IMR-90 (cell line): ENCODE results near the gene AMBRA1. TPM values are rescaled to one million over a fixed set of nuclear protein-coding genes. Genes with fewer than 3 reads are reported as not detected.

Experiments
- ATAC-seq: fragments of 200-7000 bp; cut with Tn5 transposase; 2 replicates; pipeline ENCODE4 v1.9.1; 2020; ENCODE audit warnings: low read depth, mild to moderate bottlenecking, moderate library complexity
- BruUV-seq: library from RNA; stranded (reverse); fragments of 400-500 nt; replicated peaks from 2 replicates; lab custom pipeline; 2021; lab: Mats Ljungman, UMichigan
- CTCF ChIA-PET: fragments of 300-600 bp; formaldehyde crosslinking; extraction: SDS; loops from one replicate; lab custom pipeline; 2021; ENCODE audit warnings: antibody characterized with exemption; lab: Yijun Ruan, JAX
- POLR2A ChIA-PET: fragments of 300-600 bp; sonication (Branson Sonifier 250); formaldehyde crosslinking; loops from one replicate; lab custom pipeline; 2022; ENCODE audit warnings: antibody characterized with exemption; ENCODE audit not compliant: unreplicated experiment; lab: Charles Lee
- DNase-seq: peaks from one replicate; pipeline ENCODE4 v3.0.0; 2013
- H2AFZ ChIP-seq: replicated peaks from 2 replicates; pipeline ENCODE3; 2013; ENCODE audit warnings: low read length, mild to moderate bottlenecking; ENCODE audit not compliant: poor library complexity
- H2AK5ac ChIP-seq: 2 replicates; pipeline ENCODE4 v1.6.1; 2013; ENCODE audit warnings: low read depth, low read length, inconsistent platforms
- H2AK9ac ChIP-seq: replicated peaks from 2 replicates; pipeline ENCODE3; 2013; ENCODE audit warnings: mild to moderate bottlenecking, low read depth, low read length, moderate library complexity; ENCODE audit not compliant: poor library complexity
- H2BK120ac ChIP-seq: 2 replicates; pipeline ENCODE4 v1.6.1; 2013; ENCODE audit warnings: low read depth, low read length, inconsistent platforms
- H2BK15ac ChIP-seq: 3 replicates; pipeline ENCODE4 v1.6.1; 2013; ENCODE audit warnings: low read depth, low read length, inconsistent platforms
- H2BK20ac ChIP-seq: 2 replicates; pipeline ENCODE4 v1.6.1; 2013; ENCODE audit warnings: low read depth, mild to moderate bottlenecking, inconsistent platforms, low read length, moderate library complexity
- H2BK5ac ChIP-seq: 2 replicates; pipeline ENCODE4 v1.6.1; 2013; ENCODE audit warnings: mild to moderate bottlenecking, low read depth, low read length, inconsistent platforms; ENCODE audit not compliant: poor library complexity, severe bottlenecking
- H3K14ac ChIP-seq: replicated peaks from 2 replicates; pipeline ENCODE4 v1.6.1; 2013; ENCODE audit warnings: low read depth, low read length, inconsistent platforms
- H3K18ac ChIP-seq: 2 replicates; pipeline ENCODE4 v1.6.1; 2013; ENCODE audit warnings: low read depth, low read length, control low read depth
- H3K23ac ChIP-seq: 2 replicates; pipeline ENCODE4 v1.6.1; 2013; ENCODE audit warnings: low read depth, low read length, inconsistent platforms
- H3K27ac ChIP-seq: 2 replicates; pipeline ENCODE4 v1.5.1; 2013; ENCODE audit warnings: mild to moderate bottlenecking, control low read depth, low read length; ENCODE audit not compliant: insufficient read depth
- H3K27me3 ChIP-seq: 2 replicates; pipeline ENCODE4 v1.6.1; 2013; ENCODE audit warnings: low read length; ENCODE audit not compliant: control insufficient read depth, insufficient read depth
- H3K36me3 ChIP-seq: 2 replicates; pipeline ENCODE4 v1.6.1; 2013; ENCODE audit warnings: low read length, mixed read lengths; ENCODE audit not compliant: control insufficient read depth, insufficient read depth
- H3K4ac ChIP-seq: 2 replicates; pipeline ENCODE4 v1.6.1; 2013; ENCODE audit warnings: low read depth, low read length, inconsistent platforms
- H3K4me1 ChIP-seq: 2 replicates; pipeline ENCODE4 v1.6.1; 2013; ENCODE audit warnings: low read length, mixed read lengths; ENCODE audit not compliant: control insufficient read depth, insufficient read depth
- H3K4me2 ChIP-seq: 2 replicates; pipeline ENCODE4 v1.6.1; 2013; ENCODE audit warnings: low read depth, mild to moderate bottlenecking, control low read depth, low read length, moderate library complexity
- H3K4me3 ChIP-seq: 2 replicates; pipeline ENCODE4 v1.5.1; 2013; ENCODE audit warnings: low read depth, mild to moderate bottlenecking, control low read depth, low read length, moderate library complexity; ENCODE audit not compliant: insufficient read depth
- H3K56ac ChIP-seq: 2 replicates; pipeline ENCODE4 v1.6.1; 2013; ENCODE audit warnings: low read length, inconsistent platforms; ENCODE audit not compliant: insufficient read depth; ENCODE audit errors: extremely low read depth
- H3K79me1 ChIP-seq, 2 experiments: 2 replicates each; pipeline ENCODE4 v1.6.1; 2013; ENCODE audit warnings: low read length in 2 of 2, inconsistent platforms in 1 of 2, low read depth in 1 of 2
- H3K9ac ChIP-seq: 2 replicates; pipeline ENCODE4 v1.6.1; 2013; ENCODE audit warnings: low read depth, low read length, control low read depth
- H3K9me1 ChIP-seq: 2 replicates; pipeline ENCODE4 v1.6.1; 2013; ENCODE audit warnings: low read length, inconsistent platforms; ENCODE audit not compliant: insufficient read depth
- H3K9me3 ChIP-seq: 2 replicates; pipeline ENCODE4 v1.6.1; 2013; ENCODE audit warnings: low read length; ENCODE audit not compliant: control insufficient read depth, insufficient read depth
- H4K20me1 ChIP-seq: 2 replicates; pipeline ENCODE4 v1.6.1; 2013; ENCODE audit warnings: low read length, inconsistent platforms; ENCODE audit not compliant: insufficient read depth
- H4K5ac ChIP-seq: 2 replicates; pipeline ENCODE4 v1.6.1; 2013; ENCODE audit warnings: mild to moderate bottlenecking, low read depth, low read length, control low read depth
- H4K8ac ChIP-seq, 2 experiments: 2 replicates each; pipeline ENCODE4 v1.6.1; 2013; ENCODE audit warnings: low read depth in 2 of 2, low read length in 2 of 2, control low read depth in 1 of 2, inconsistent platforms in 1 of 2
- H4K91ac ChIP-seq: 2 replicates; pipeline ENCODE4 v1.6.1; 2013; ENCODE audit warnings: low read depth, low read length, inconsistent platforms; ENCODE audit not compliant: insufficient read depth
- BHLHE40 ChIP-seq: fragments of 150-350 bp; IDR thresholded peaks from 2 replicates; pipeline ENCODE4 v1.6.1; 2016; ENCODE audit warnings: mild to moderate bottlenecking, low read depth, low read length
- CEBPB ChIP-seq: IDR thresholded peaks from 2 replicates; pipeline ENCODE4 v1.6.1; 2012; ENCODE audit warnings: low read depth, low read length, improper control_type of control experiment
- CHD1 ChIP-seq: IDR thresholded peaks from 2 replicates; pipeline ENCODE4 v1.6.1; 2012; ENCODE audit warnings: low read depth, low read length, improper control_type of control experiment
- CTCF ChIP-seq: conservative IDR thresholded peaks from 2 replicates; pipeline ENCODE4 v1.5.1; 2012; ENCODE audit warnings: mild to moderate bottlenecking, low read depth, low read length, improper control_type of control experiment
- ELK1 ChIP-seq: fragments of 150-350 bp; IDR thresholded peaks from 2 replicates; pipeline ENCODE4 v1.6.1; 2016; ENCODE audit warnings: low read depth, mild to moderate bottlenecking, low read length, moderate library complexity, borderline replicate concordance
- FOS ChIP-seq: fragments of 150-350 bp; IDR thresholded peaks from 2 replicates; pipeline ENCODE4 v1.6.1; 2016; ENCODE audit warnings: low read depth, low read length
- MAFK ChIP-seq: IDR thresholded peaks from 2 replicates; pipeline ENCODE4 v1.6.1; 2012; ENCODE audit warnings: low read depth, low read length, improper control_type of control experiment
- MAZ ChIP-seq: IDR thresholded peaks from 2 replicates; pipeline ENCODE4 v1.6.1; 2012; ENCODE audit warnings: low read depth, mild to moderate bottlenecking, low read length, improper control_type of control experiment, moderate library complexity, borderline replicate concordance
- MXI1 ChIP-seq: IDR thresholded peaks from 2 replicates; pipeline ENCODE4 v1.6.1; 2012; ENCODE audit warnings: low read depth, mild to moderate bottlenecking, low read length, moderate library complexity, borderline replicate concordance
- NFE2L2 ChIP-seq: fragments of 150-350 bp; IDR thresholded peaks from 2 replicates; pipeline ENCODE4 v1.6.1; 2016; ENCODE audit warnings: low read depth, mild to moderate bottlenecking, low read length
- POLR2A ChIP-seq: IDR thresholded peaks from 2 replicates; pipeline ENCODE4 v1.6.1; 2012; ENCODE audit warnings: mild to moderate bottlenecking, low read depth, low read length
- RAD21 ChIP-seq: IDR thresholded peaks from 2 replicates; pipeline ENCODE4 v1.6.1; 2012; ENCODE audit warnings: low read length, improper control_type of control experiment
- RCOR1 ChIP-seq: IDR thresholded peaks from 2 replicates; pipeline ENCODE4 v1.6.1; 2012; ENCODE audit warnings: mild to moderate bottlenecking, low read length, improper control_type of control experiment; ENCODE audit not compliant: insufficient replicate concordance
- RFX5 ChIP-seq: IDR thresholded peaks from 2 replicates; pipeline ENCODE4 v1.8.0; 2012; ENCODE audit warnings: low read depth, mild to moderate bottlenecking, low read length, moderate library complexity
- SMC3 ChIP-seq: fragments of 150-350 bp; IDR thresholded peaks from 2 replicates; pipeline ENCODE4 v1.6.1; 2016; ENCODE audit warnings: low read depth, mild to moderate bottlenecking, antibody characterized with exemption, low read length, moderate library complexity
- USF2 ChIP-seq: fragments of 150-350 bp; IDR thresholded peaks from 2 replicates; pipeline ENCODE4 v1.6.1; 2017; ENCODE audit warnings: mild to moderate bottlenecking, antibody characterized with exemption, low read length, low read depth
- dilution Hi-C: fragments of 300-500 bp; cut with HindIII; formaldehyde crosslinking; loops from one replicate; pipeline ENCODE4 v1.14.3; 2018; ENCODE audit warnings: low sequenced_read_pairs; ENCODE audit not compliant: unreplicated experiment
- in situ Hi-C: fragments of 300-500 bp; cut with MboI; formaldehyde crosslinking; loops from 3 replicates; pipeline ENCODE4 v1.14.3; 2019; ENCODE audit warnings: low sequenced_read_pairs, inconsistent platforms, mixed read lengths
- intact Hi-C: fragments of 100-400 bp; cut with micrococcal nuclease; formaldehyde crosslinking; loops from 2 replicates; pipeline ENCODE4 v1.10.0; 2022
- polyA plus RNA-seq, 3 experiments: library from polyadenylated mRNA; depleted of rRNA; stranded (reverse); fragments of >200 nt; gene quantifications; 2 replicates each; pipeline ENCODE4 v1.2.3, GENCODE V29; 2012; ENCODE audit warnings: low replicate concordance in 1 of 3
- total RNA-seq: library from RNA; depleted of rRNA; stranded (reverse); fragments of >200 nt; gene quantifications from 2 replicates; pipeline ENCODE4 v1.2.3, GENCODE V29; 2012

The AMBRA1 gene
- total and polyA plus RNA-seq, 2 of the 4 experiments (the other 2 are of a cell fraction) = 9.4 to 18.3 TPM

GRCh38 chr11:46444305-46444704, 149.5 kb downstream of the AMBRA1 start:
- ATAC-seq = peak; percentile 63
- peak; percentile 34 for DNase-seq
- dilution Hi-C loops = no loop called here

More at GRCh38 chr11:46444305-46444704, 149.5 kb downstream of the AMBRA1 start:
- Histone ChIP-seq H2BK15ac (no peak overlapping the region), H3K23ac (0 out of 2 replicates have a peak overlapping the region, but pooled peaks have one; percentile 45), H2AFZ (no peak overlapping the region), H3K9ac (no peak overlapping the region), H3K27me3 (no peaks in the 10 kb centered on the region), H4K91ac (no peak overlapping the region), H3K4me3 (no peak overlapping the region), H4K20me1 (peaks cover 19% of the 10 kb centered on the region; the same call in 1 of the 2 replicates), H3K18ac (no peak overlapping the region), H2AK9ac (no peak overlapping the region), H3K4ac (no peak overlapping the region), H3K79me1 (peaks cover 8 to 35% of the 10 kb centered on the region in 2 experiments; a peak in 3 of 4 replicates), H2BK5ac (no peak overlapping the region), H3K27ac (no peak overlapping the region), H2BK20ac (no peak overlapping the region), H2BK120ac (no peak overlapping the region), H3K4me2 (no peak overlapping the region), H3K9me1 (peaks cover 5% of the 10 kb centered on the region; the same call in 1 of the 2 replicates), H2AK5ac (no peak overlapping the region), H4K5ac (no peak overlapping the region), H3K4me1 (peaks cover 10% of the 10 kb centered on the region), H3K14ac (no peak overlapping the region), H4K8ac (no peak overlapping the region), H3K36me3 (peaks cover 7% of the 10 kb centered on the region), H3K9me3 (no peaks in the 10 kb centered on the region), H3K56ac (no peak overlapping the region)
- BruUV-seq = no TSS peak
- CTCF ChIA-PET = interaction anchor here (0.5 kb wide), 1 partner anchor 84 kb away, joined by 3 read pairs; no protein-coding TSS in a partner anchor
- POLR2A ChIA-PET = no interaction called here
- in situ Hi-C loops = no loop called here
- intact Hi-C loops = no loop called here
- no peak for TF ChIP-seq FOS
- TF ChIP-seq POLR2A = no peak
- no peak for TF ChIP-seq ELK1
- no peak for TF ChIP-seq RCOR1
- no peak for TF ChIP-seq MXI1
- no peak for TF ChIP-seq MAFK
- no peak for TF ChIP-seq CHD1
- TF ChIP-seq SMC3 = no peak
- TF ChIP-seq MAZ = no peak
- TF ChIP-seq RFX5 = no peak
- no peak for TF ChIP-seq NFE2L2
- no peak for TF ChIP-seq CTCF
- no peak for TF ChIP-seq CEBPB
- TF ChIP-seq USF2 = no peak
- TF ChIP-seq RAD21 = no peak
- no peak for TF ChIP-seq BHLHE40
